ENCODE results near the gene APOE. TPM values are rescaled to one million over a fixed set of nuclear protein-coding genes. Genes with fewer than 3 reads are reported as not detected.
A peak's percentile ranks its signal among the peaks of the same experiment; 100 is the strongest.

The APOE gene
- total and polyA plus RNA-seq, 2 of the 13 experiments (the other 11 are each of a cell fraction or from before 2014, with no cell fraction given) = 1,328 to 1,470 TPM

- TF ChIP-seq CEBPB (IDR thresholded peaks at IDR 0.05; ENCODE audit: borderline replicate concordance, low read depth, low read length) (peak; percentile 77), RFXANK (CRISPR knock-in tag; IDR thresholded peaks at IDR 0.05) (peak; percentile 96), ZMAT3 (CRISPR knock-in tag; conservative IDR thresholded peaks at IDR 0.05) (peak; percentile 76; the same call in 1 of the 2 replicates), ZNF781 (CRISPR knock-in tag; IDR thresholded peaks at IDR 0.05; ENCODE audit: borderline replicate concordance, not compliant biosample characterization) (no peak), AHR (CRISPR knock-in tag; IDR thresholded peaks at IDR 0.05) (peak; percentile 94), ZNF407 (CRISPR knock-in tag; IDR thresholded peaks at IDR 0.05; ENCODE audit: not compliant biosample characterization) (no peak), RFX5 (IDR thresholded peaks at IDR 0.05; ENCODE audit: low read depth, low read length) (peak; percentile 73), ZNF441 (CRISPR knock-in tag; IDR thresholded peaks at IDR 0.05; ENCODE audit: borderline replicate concordance) (peak; percentile 54; the same call in 1 of the 2 replicates), DRAP1 (CRISPR knock-in tag; IDR thresholded peaks at IDR 0.05) (peak; percentile 77), TGIF2 (CRISPR knock-in tag; IDR thresholded peaks at IDR 0.05) (peak; percentile 52; the same call in 1 of the 2 replicates), ZNF18 (CRISPR knock-in tag; IDR thresholded peaks at IDR 0.05; ENCODE audit: insufficient replicate concordance) (no peak), ZNF7 (CRISPR knock-in tag; IDR thresholded peaks at IDR 0.05) (no peak), ZNF446 (CRISPR knock-in tag; IDR thresholded peaks at IDR 0.05) (no peak), KLF9 (CRISPR knock-in tag; IDR thresholded peaks at IDR 0.05; ENCODE audit: low read depth) (peak; percentile 79; the same call in 1 of the 2 replicates), RCOR2 (CRISPR knock-in tag; IDR thresholded peaks at IDR 0.05) (peak; percentile 90; the same call in 1 of the 2 replicates), ZNF30 (CRISPR knock-in tag; IDR thresholded peaks at IDR 0.05) (no peak), ZNF616 (CRISPR knock-in tag; IDR thresholded peaks at IDR 0.05; ENCODE audit: low read depth) (no peak), ZNF788 (CRISPR knock-in tag; IDR thresholded peaks at IDR 0.05; ENCODE audit: borderline replicate concordance) (peak; percentile 81; the same call in 1 of the 2 replicates), TAF1 (CRISPR knock-in tag; IDR thresholded peaks at IDR 0.05) (peak; percentile 55; the same call in 1 of the 2 replicates), ATF4 (CRISPR knock-in tag; IDR thresholded peaks at IDR 0.05) (peak in 1 of 2 experiments; percentile 90; a peak in 2 of 4 replicates)
Measured at GRCh38 chr19:44924243-44924725, 18.7 kb downstream of the APOE start (continued).

Data from HepG2 (cell line).